H1 (cell line): ENCODE measurements around the gene BOK. TPM values are rescaled to one million over a fixed set of nuclear protein-coding genes. Genes with fewer than 3 reads are reported as not detected.

ENCODE experiments used
- polyA plus RNA-seq, 7 experiments: library from polyadenylated mRNA; depleted of rRNA in 3 of 7; stranded (reverse) in 5 of 7; unstranded in 2 of 7; fragments of >200 nt in 5 of 7; fragments of 200-250 nt in 2 of 7; gene quantifications; 1 replicate in 5 of 7; 2 replicates in 1 of 7; 4 replicates in 1 of 7; pipeline versions ENCODE4 v1.2.1 to v1.2.3, GENCODE V29; 2011 to 2013; ENCODE audit warnings: missing spikeins in 2 of 7, mixed read lengths in 2 of 7
- small RNA-seq: library from polyadenylated mRNA; stranded (forward); fragments of <200 nt; extraction: miRNeasy Mini kit (QIAGEN cat#:217004); gene quantifications from one replicate; pipeline ENCODE3, GENCODE V24; 2013; ENCODE audit not compliant: insufficient read depth
- total RNA-seq: library from RNA; stranded (reverse); fragmentation: NEBNext Ultra II Directional; extraction: Animal tissue kit (Norgen Biotek cat#: 25700); gene quantifications from 2 replicates; pipeline ENCODE4 v1.2.1, GENCODE V29; 2021

Gene BOK
- total and polyA plus RNA-seq, 2 of the 8 experiments (the other 6 are each of a cell fraction or from before 2014, with no cell fraction given) = 33.7 to 37.6 TPM

Small RNA genes within 50 kb of the gene (small RNA-seq; reads per million reads assigned to genes)
- gene RNA5SP122 = 29.3 reads per million, percentile 94 among the genes with 10 or more reads in this experiment

Other genes with a start within 250 kb of the BOK start
- 329 and 360 TPM in 2 replicates for gene HDLBP, start 243.1 kb upstream of the BOK start, total RNA-seq
- gene HDLBP, start 243.1 kb upstream of the BOK start, polyA plus RNA-seq (2011; rRNA removed) = 185 and 249 TPM in 2 replicates
- 373 and 392 TPM in 2 replicates for gene SEPTIN2, start 242.8 kb upstream of the BOK start, total RNA-seq
- 288 and 650 TPM in 2 replicates for gene SEPTIN2, start 242.8 kb upstream of the BOK start, polyA plus RNA-seq (2011; rRNA removed)
- gene FARP2, start 202.5 kb upstream of the BOK start, total RNA-seq = 33.4 and 35.7 TPM in 2 replicates
- 12.4 and 12.7 TPM in 2 replicates for gene FARP2, start 202.5 kb upstream of the BOK start, polyA plus RNA-seq (2011; rRNA removed)
- gene STK25, start 50.2 kb upstream of the BOK start, total RNA-seq = 159 and 162 TPM in 2 replicates
- gene STK25, start 50.2 kb upstream of the BOK start, polyA plus RNA-seq (2011; rRNA removed) = 546 and 743 TPM in 2 replicates
- gene THAP4, start 78.4 kb downstream of the BOK start, total RNA-seq = 78.9 and 82.8 TPM in 2 replicates
- 83.6 and 108 TPM in 2 replicates for gene THAP4, start 78.4 kb downstream of the BOK start, polyA plus RNA-seq (2011; rRNA removed)
- 93.7 and 103 TPM in 2 replicates for gene ATG4B, start 78.9 kb downstream of the BOK start, total RNA-seq
- gene ATG4B, start 78.9 kb downstream of the BOK start, polyA plus RNA-seq (2011; rRNA removed) = 155 and 189 TPM in 2 replicates
- gene DTYMK, start 128.1 kb downstream of the BOK start, total RNA-seq = 69.9 and 70.5 TPM in 2 replicates
- gene DTYMK, start 128.1 kb downstream of the BOK start, polyA plus RNA-seq (2011; rRNA removed) = 58.3 and 82.3 TPM in 2 replicates
- 47.4 and 49.7 TPM in 2 replicates for gene ING5, start 143.3 kb downstream of the BOK start, total RNA-seq
- gene ING5, start 143.3 kb downstream of the BOK start, polyA plus RNA-seq (2011; rRNA removed) = 41.5 and 42.5 TPM in 2 replicates
- 8.1 and 8.3 TPM in 2 replicates for gene D2HGDH, start 175.9 kb downstream of the BOK start, total RNA-seq
- 3.4 and 9.8 TPM in 2 replicates for gene D2HGDH, start 175.9 kb downstream of the BOK start, polyA plus RNA-seq (2011; rRNA removed)
- gene GAL3ST2, start 218.1 kb downstream of the BOK start, total RNA-seq = not detected in 2 replicates
- 0.14 TPM in 1 of 2 replicates, not detected in the other for gene GAL3ST2, start 218.1 kb downstream of the BOK start, polyA plus RNA-seq (2011; rRNA removed)